ENCODE results near the gene SORCS2.

SORCS2 gene

GRCh38 chr4:7742807-7743280 is 550.5 kb downstream of the SORCS2 start:
- no peak for DNase-seq

- no peak for DNase-seq
These were observed 551.9 kb downstream of the SORCS2 start for GRCh38 chr4:7744142-7744804.

GRCh38 chr4:7745301-7745885 is 553.1 kb downstream of the SORCS2 start:
- no peak for DNase-seq

- no peak for DNase-seq
These were observed 554.2 kb downstream of the SORCS2 start for GRCh38 chr4:7746351-7747061.

GRCh38 chr4:7747062-7747385 is 554.7 kb downstream of the SORCS2 start:
- DNase-seq = no peak

GRCh38 chr4:7747566-7747965 is 555.2 kb downstream of the SORCS2 start:
- no peak for DNase-seq

GRCh38 chr4:7750523-7750922 is 558.2 kb downstream of the SORCS2 start:
- no peak for DNase-seq

- DNase-seq = no peak
These were observed 558.6 kb downstream of the SORCS2 start for GRCh38 chr4:7750972-7751371.

GRCh38 chr4:7752649-7753048 is 560.3 kb downstream of the SORCS2 start:
- no peak for DNase-seq

- DNase-seq = no peak
These were observed 560.9 kb downstream of the SORCS2 start for GRCh38 chr4:7753271-7753670.

- no peak for DNase-seq
These were observed 561.7 kb downstream of the SORCS2 start for GRCh38 chr4:7753931-7754465.

- DNase-seq = no peak
These were observed 562.4 kb downstream of the SORCS2 start for GRCh38 chr4:7754565-7755262.

- DNase-seq = no peak
These were observed 563.2 kb downstream of the SORCS2 start for GRCh38 chr4:7755561-7755960.

- no peak for DNase-seq
These were observed 563.7 kb downstream of the SORCS2 start for GRCh38 chr4:7756071-7756470.

- no peak for DNase-seq
These were observed 564.4 kb downstream of the SORCS2 start for GRCh38 chr4:7756561-7757355.

GRCh38 chr4:7757501-7758471 is 565.4 kb downstream of the SORCS2 start:
- DNase-seq = no peak

- DNase-seq = no peak
These were observed 566.1 kb downstream of the SORCS2 start for GRCh38 chr4:7758476-7758875.

- DNase-seq = no peak
These were observed 566.9 kb downstream of the SORCS2 start for GRCh38 chr4:7759216-7759615.

GRCh38 chr4:7759635-7760034 is 567.3 kb downstream of the SORCS2 start:
- no peak for DNase-seq

GRCh38 chr4:7760228-7760627 is 567.9 kb downstream of the SORCS2 start:
- no peak for DNase-seq

- DNase-seq = no peak
These were observed 568.4 kb downstream of the SORCS2 start for GRCh38 chr4:7760706-7761105.

Measured in retina (tissue), 1 donor.